Placental epithelial cell (primary cell): ENCODE measurements around the gene ENPP7. TPM values are rescaled to one million over a fixed set of nuclear protein-coding genes. Genes with fewer than 3 reads are reported as not detected.

Experiments
- small RNA-seq: library from RNA; depleted of rRNA; stranded (forward); fragments of <200 nt; gene quantifications from one replicate; pipeline ENCODE3, GENCODE V24; 2012
- total RNA-seq: library from RNA; depleted of rRNA; stranded (reverse); fragments of >200 nt; gene quantifications from 2 replicates; pipeline ENCODE4 v1.2.3, GENCODE V29; 2012

Gene ENPP7
- not detected in 2 replicates for total RNA-seq

DNA sequence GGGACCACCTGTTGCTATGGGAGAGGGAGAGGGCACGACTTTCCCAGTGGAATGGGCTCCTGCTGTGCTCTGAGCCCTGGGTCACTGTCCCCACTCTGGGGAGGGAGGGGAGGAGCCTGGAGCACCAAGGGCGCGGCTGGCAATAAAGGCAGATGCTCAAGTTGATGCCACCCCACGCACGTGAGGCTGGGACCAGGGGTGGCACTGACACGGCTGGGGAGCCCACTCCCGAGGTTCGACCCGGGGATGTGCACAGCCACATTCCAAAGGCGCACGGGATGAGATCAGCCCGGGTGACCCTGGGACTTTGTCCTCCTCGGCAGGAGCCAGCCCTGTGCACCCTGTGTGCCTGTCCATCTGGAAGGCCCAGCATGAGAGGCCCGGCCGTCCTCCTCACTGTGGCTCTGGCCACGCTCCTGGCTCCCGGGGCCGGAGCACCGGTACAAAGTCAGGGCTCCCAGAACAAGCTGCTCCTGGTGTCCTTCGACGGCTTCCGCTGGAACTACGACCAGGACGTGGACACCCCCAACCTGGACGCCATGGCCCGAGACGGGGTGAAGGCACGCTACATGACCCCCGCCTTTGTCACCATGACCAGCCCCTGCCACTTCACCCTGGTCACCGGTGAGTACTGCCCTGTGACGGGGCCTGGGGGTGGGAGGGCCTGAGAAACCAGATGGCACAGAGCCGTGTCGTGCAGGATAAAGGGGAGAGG is at the start of gene ENPP7:
ENPP7 (plus strand) TSS at position 175 of the 715 bp plus-strand sequence; CDS start at position 372, 197 bp downstream.

GRCh38 chr17:79777894-79778503 is 47.3 kb downstream of the ENPP7 start, which contains the start of gene CBX2:
Gene CBX2 (plus strand): TSS chr17:79778148. CDS start chr17:79778236, 88 bp downstream.

Small RNA genes within 50 kb of the gene (small RNA-seq; reads per million reads assigned to genes)
- gene MIR4739: not detected

Other genes starting within 250 kb of the ENPP7 start
- gene RBFOX3, start 119.9 kb upstream of the ENPP7 start, total RNA-seq: not detected in 2 replicates
- gene CBX2, start 47.2 kb downstream of the ENPP7 start, total RNA-seq: 1.6 and 3.0 TPM in 2 replicates
- 2.7 and 5.7 TPM in 2 replicates for gene CBX8, start 66.1 kb downstream of the ENPP7 start, total RNA-seq
- gene CBX4, start 108.5 kb downstream of the ENPP7 start, total RNA-seq: 15.3 and 15.4 TPM in 2 replicates